GM12892 (cell line): Measurements from ENCODE around the gene FERMT3.

Experiments used
- DNase-seq: peaks from one replicate; pipeline ENCODE4 v3.0.0; 2011; ENCODE audit not compliant: insufficient read length
- FAIRE-seq: peaks from 2 replicates; lab custom pipeline; 2011; peaks lifted over from hg19 to GRCh38; lab: Jason Lieb, UNC
- POLR2A ChIP-seq: IDR thresholded peaks from 2 replicates; pipeline ENCODE4 v1.6.1; 2011; ENCODE audit warnings: low read depth, low read length, control low read depth
- POLR2AphosphoS5 ChIP-seq: IDR thresholded peaks from 2 replicates; pipeline ENCODE4 v1.6.1; 2011; ENCODE audit warnings: low read depth, low read length, control low read depth
- TAF1 ChIP-seq: IDR thresholded peaks from 2 replicates; pipeline ENCODE4 v1.6.1; 2011; ENCODE audit warnings: low read depth, mild to moderate bottlenecking, control low read depth, low read length, borderline replicate concordance

The FERMT3 gene

GRCh38 chr11:64173616-64174355, 32.7 kb upstream of the FERMT3 start:
- DNase-seq, result no peak
- TF ChIP-seq TAF1 (no peak), POLR2AphosphoS5 (no peak), POLR2A (no peak)
- FAIRE-seq, result no peak

- no peak for TF ChIP-seq POLR2AphosphoS5
- no peak for TF ChIP-seq POLR2A
- TF ChIP-seq TAF1, result no peak
- no peak for DNase-seq
- FAIRE-seq, result no peak
Measured at GRCh38 chr11:64176751-64177150, 29.8 kb upstream of the FERMT3 start.

- DNase-seq (no peak), FAIRE-seq (peak; percentile 40)
- no peak for TF ChIP-seq TAF1
- no peak for TF ChIP-seq POLR2A
- no peak for TF ChIP-seq POLR2AphosphoS5
Measured at GRCh38 chr11:64178203-64178602, 28.3 kb upstream of the FERMT3 start.

GRCh38 chr11:64178951-64179639, 27.4 kb upstream of the FERMT3 start:
- DNase-seq (no peak), FAIRE-seq (no peak)
- TF ChIP-seq POLR2A, result no peak
- TF ChIP-seq TAF1, result no peak
- no peak for TF ChIP-seq POLR2AphosphoS5

- FAIRE-seq (no peak), DNase-seq (no peak)
- TF ChIP-seq POLR2A (no peak), TAF1 (no peak), POLR2AphosphoS5 (no peak)
Measured at GRCh38 chr11:64180891-64181290, 25.6 kb upstream of the FERMT3 start.

- DNase-seq (peak; percentile 49), FAIRE-seq (peak; percentile 89)
- TF ChIP-seq TAF1, result no peak
- peak; percentile 46; the same call in 1 of the 2 replicates for TF ChIP-seq POLR2A
- no peak for TF ChIP-seq POLR2AphosphoS5
Measured at GRCh38 chr11:64181506-64182411, 24.8 kb upstream of the FERMT3 start.

GRCh38 chr11:64183890-64184289, 22.6 kb upstream of the FERMT3 start:
- DNase-seq (no peak), FAIRE-seq (no peak)
- TF ChIP-seq TAF1 (no peak), POLR2AphosphoS5 (no peak), POLR2A (no peak)

- peak; percentile 53 for FAIRE-seq
- peak; percentile 95 for TF ChIP-seq POLR2A
- peak; percentile 94 for TF ChIP-seq POLR2AphosphoS5
- TF ChIP-seq TAF1, result peak; percentile 94
Measured at GRCh38 chr11:64185175-64185692, 21.3 kb upstream of the FERMT3 start.

GRCh38 chr11:64185693-64186491, 20.6 kb upstream of the FERMT3 start, which contains the start of gene STIP1:
Gene STIP1, plus strand, starts transcription at chr11:64186171. Its CDS starts 91 bp downstream, at chr11:64186262.
- DNase-seq (peak; percentile 96), FAIRE-seq (peak; percentile 98)
- TF ChIP-seq POLR2AphosphoS5 (no peak; the same call in 1 of the 2 replicates), POLR2A (no peak), TAF1 (peak; percentile 91)

More at GRCh38 chr11:64185175-64185692, 21.3 kb upstream of the FERMT3 start:
- peak; percentile 55 for DNase-seq

GRCh38 chr11:64186492-64187165, 19.9 kb upstream of the FERMT3 start:
- TF ChIP-seq POLR2AphosphoS5 (no peak), POLR2A (no peak), TAF1 (no peak)
- FAIRE-seq, result no peak
- no peak for DNase-seq
